NCI-H128 (cell line): Measurements from ENCODE around the gene C5orf46.

Experiments used
- DNase-seq: peaks from one replicate; lab custom pipeline; 2025; ENCODE audit not compliant: unreplicated experiment; lab: John Stamatoyannopoulos, UW

Gene C5orf46

GRCh38 chr5:147859962-147860640 is 46.2 kb downstream of the C5orf46 start:
- no peak for DNase-seq

GRCh38 chr5:147858565-147858964 is 47.8 kb downstream of the C5orf46 start:
- no peak for DNase-seq

- no peak for DNase-seq
These were observed 48.8 kb downstream of the C5orf46 start for GRCh38 chr5:147857302-147858129.

GRCh38 chr5:147856801-147857200 is 49.5 kb downstream of the C5orf46 start:
- no peak for DNase-seq

GRCh38 chr5:147855774-147856069 is 50.6 kb downstream of the C5orf46 start:
- no peak for DNase-seq

GRCh38 chr5:147854894-147855773 is 51.2 kb downstream of the C5orf46 start:
- DNase-seq = no peak

- no peak for DNase-seq
These were observed 52.0 kb downstream of the C5orf46 start for GRCh38 chr5:147854331-147854730.

GRCh38 chr5:147853372-147853987 is 52.9 kb downstream of the C5orf46 start:
- DNase-seq = no peak

GRCh38 chr5:147852365-147852764 is 54.0 kb downstream of the C5orf46 start:
- DNase-seq = no peak

GRCh38 chr5:147851578-147851977 is 54.8 kb downstream of the C5orf46 start:
- DNase-seq = no peak

GRCh38 chr5:147849226-147849625 is 57.1 kb downstream of the C5orf46 start:
- DNase-seq = no peak

GRCh38 chr5:147845618-147846017 is 60.7 kb downstream of the C5orf46 start:
- DNase-seq = no peak

GRCh38 chr5:147844846-147845245 is 61.5 kb downstream of the C5orf46 start:
- no peak for DNase-seq

- no peak for DNase-seq
These were observed 63.5 kb downstream of the C5orf46 start for GRCh38 chr5:147842869-147843268.
